ENCODE results near the gene RPTN. TPM values are rescaled to one million over a fixed set of nuclear protein-coding genes. Genes with fewer than 3 reads are reported as not detected.

The RPTN gene
- total RNA-seq, 6 experiments from 2014 or later, result not detected

GRCh38 chr1:152185544-152186391, 26.7 kb upstream of the RPTN start:
- peaks cover 25% of the 10 kb centered on the region for H3K4me1 Mint-ChIP-seq (ENCODE audit: low read depth)
- TF ChIP-seq, protein P1, sequence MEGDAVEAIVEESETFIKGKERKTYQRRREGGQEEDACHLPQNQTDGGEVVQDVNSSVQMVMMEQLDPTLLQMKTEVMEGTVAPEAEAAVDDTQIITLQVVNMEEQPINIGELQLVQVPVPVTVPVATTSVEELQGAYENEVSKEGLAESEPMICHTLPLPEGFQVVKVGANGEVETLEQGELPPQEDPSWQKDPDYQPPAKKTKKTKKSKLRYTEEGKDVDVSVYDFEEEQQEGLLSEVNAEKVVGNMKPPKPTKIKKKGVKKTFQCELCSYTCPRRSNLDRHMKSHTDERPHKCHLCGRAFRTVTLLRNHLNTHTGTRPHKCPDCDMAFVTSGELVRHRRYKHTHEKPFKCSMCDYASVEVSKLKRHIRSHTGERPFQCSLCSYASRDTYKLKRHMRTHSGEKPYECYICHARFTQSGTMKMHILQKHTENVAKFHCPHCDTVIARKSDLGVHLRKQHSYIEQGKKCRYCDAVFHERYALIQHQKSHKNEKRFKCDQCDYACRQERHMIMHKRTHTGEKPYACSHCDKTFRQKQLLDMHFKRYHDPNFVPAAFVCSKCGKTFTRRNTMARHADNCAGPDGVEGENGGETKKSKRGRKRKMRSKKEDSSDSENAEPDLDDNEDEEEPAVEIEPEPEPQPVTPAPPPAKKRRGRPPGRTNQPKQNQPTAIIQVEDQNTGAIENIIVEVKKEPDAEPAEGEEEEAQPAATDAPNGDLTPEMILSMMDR (IDR thresholded peaks at IDR 0.05), result peak; percentile 90
- no peaks in the 10 kb centered on the region for H3K9me3 Mint-ChIP-seq
- peaks cover 7% of the 10 kb centered on the region for H3K27me3 Mint-ChIP-seq (ENCODE audit: insufficient read depth)
- H3K36me3 Mint-ChIP-seq (ENCODE audit: low read depth), result no peaks in the 10 kb centered on the region
- no peak overlapping the region for H3K27ac Mint-ChIP-seq
- peak; percentile 66 for DNase-seq
- H3K4me3 Mint-ChIP-seq, result no peak overlapping the region

DNA sequence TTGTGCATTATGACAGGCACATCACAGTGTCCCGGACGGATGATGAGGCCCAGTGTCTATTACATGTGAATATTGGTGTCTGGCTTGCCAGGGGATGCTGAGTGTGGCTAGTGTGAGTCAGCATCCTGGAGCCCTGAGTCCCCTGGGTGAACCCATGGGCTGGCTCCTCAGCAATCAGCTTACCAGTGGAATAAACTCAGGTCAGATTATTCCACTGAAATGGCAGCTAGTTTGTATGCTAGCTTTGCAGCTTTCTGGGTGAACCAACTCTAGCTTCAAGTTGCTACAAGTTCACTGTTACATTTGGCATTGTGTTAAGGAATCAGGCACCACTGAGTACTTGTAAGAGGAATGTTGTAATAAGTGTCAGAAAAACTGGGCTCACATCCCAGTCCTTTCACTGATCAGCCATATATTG, 23.9 kb upstream of the RPTN start:
- Mint-ChIP-seq H3K27ac (no peak overlapping the region; the same call in 1 of the 2 replicates), H3K4me1 (ENCODE audit: low read depth) (peaks cover 29% of the 10 kb centered on the region), H3K27me3 (ENCODE audit: insufficient read depth) (peaks cover 7% of the 10 kb centered on the region), H3K36me3 (ENCODE audit: low read depth) (no peaks in the 10 kb centered on the region), H3K9me3 (no peaks in the 10 kb centered on the region), H3K4me3 (no peak overlapping the region)
- TF ChIP-seq, protein P1 (IDR thresholded peaks at IDR 0.05), result no peak
- DNase-seq, result peak; percentile 69

GRCh38 chr1:152182431-152182830, 23.4 kb upstream of the RPTN start:
- H3K36me3 Mint-ChIP-seq (ENCODE audit: low read depth), result no peaks in the 10 kb centered on the region
- H3K27ac Mint-ChIP-seq, result no peak overlapping the region
- peaks cover 29% of the 10 kb centered on the region for H3K4me1 Mint-ChIP-seq (ENCODE audit: low read depth)

DNA sequence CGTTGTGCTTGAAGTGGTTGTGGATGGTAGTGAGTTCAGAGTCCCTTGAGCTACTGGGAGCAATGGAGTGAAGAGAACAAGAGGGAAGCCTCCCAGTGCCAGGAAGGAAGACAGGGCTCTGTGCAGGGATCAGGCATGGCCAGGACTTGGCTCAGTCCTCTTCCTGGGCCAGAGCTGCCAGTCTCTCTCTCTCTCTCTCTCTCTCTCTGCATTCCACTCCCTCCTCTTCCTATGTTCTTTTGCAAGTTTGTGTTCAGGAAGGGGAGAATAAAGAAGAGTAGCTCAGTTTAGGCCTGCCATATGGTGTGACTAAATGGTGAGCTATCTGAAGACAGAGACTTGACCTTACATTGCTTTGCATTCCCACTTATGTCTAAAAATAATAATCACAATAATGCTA, 20.5 kb upstream of the RPTN start:
- Mint-ChIP-seq H3K27me3 (ENCODE audit: insufficient read depth) (peaks cover 6% of the 10 kb centered on the region), H3K36me3 (ENCODE audit: low read depth) (no peaks in the 10 kb centered on the region), H3K27ac (no peak overlapping the region), H3K4me3 (no peak overlapping the region), H3K4me1 (ENCODE audit: low read depth) (peaks cover 29% of the 10 kb centered on the region), H3K9me3 (no peaks in the 10 kb centered on the region)
- DNase-seq, result peak; percentile 14
- TF ChIP-seq, protein P1 (IDR thresholded peaks at IDR 0.05), result no peak

More at GRCh38 chr1:152182431-152182830, 23.4 kb upstream of the RPTN start:
- Mint-ChIP-seq H3K9me3 (no peaks in the 10 kb centered on the region), H3K27me3 (ENCODE audit: insufficient read depth) (peaks cover 7% of the 10 kb centered on the region), H3K4me3 (no peak overlapping the region)
- TF ChIP-seq, protein P1 (IDR thresholded peaks at IDR 0.05), result peak; percentile 77
- DNase-seq, result peak; percentile 28

GRCh38 chr1:152170287-152170905, 11.4 kb upstream of the RPTN start:
- no peak for DNase-seq
- Mint-ChIP-seq H3K27me3 (ENCODE audit: insufficient read depth) (peaks cover 39% of the 10 kb centered on the region), H3K36me3 (ENCODE audit: low read depth) (peaks cover 6% of the 10 kb centered on the region; the same call in 1 of the 2 replicates), H3K9me3 (no peaks in the 10 kb centered on the region; the same call in 1 of the 2 replicates), H3K27ac (no peak overlapping the region), H3K4me3 (no peak overlapping the region), H3K4me1 (ENCODE audit: low read depth) (peaks cover 35% of the 10 kb centered on the region)
- TF ChIP-seq, protein P1 (IDR thresholded peaks at IDR 0.05), result no peak
